IMR-90 (cell line): ENCODE data around the gene CROCC2. TPM values are rescaled to one million over a fixed set of nuclear protein-coding genes. Genes with fewer than 3 reads are reported as not detected.
"Not testable (repeated sequence)": the region's sequence is repeated elsewhere in the genome, so short reads cannot be mapped to it uniquely, and the experiment has no call there.

Experiments used
- ATAC-seq: fragments of 200-7000 bp; cut with Tn5 transposase; 2 replicates; pipeline ENCODE4 v1.9.1; 2020; ENCODE audit warnings: low read depth, mild to moderate bottlenecking, moderate library complexity
- BruUV-seq: library from RNA; stranded (reverse); fragments of 400-500 nt; replicated peaks from 2 replicates; lab custom pipeline; 2021; lab: Mats Ljungman, UMichigan
- CTCF ChIA-PET: fragments of 300-600 bp; formaldehyde crosslinking; extraction: SDS; loops from one replicate; lab custom pipeline; 2021; ENCODE audit warnings: antibody characterized with exemption; lab: Yijun Ruan, JAX
- POLR2A ChIA-PET: fragments of 300-600 bp; sonication (Branson Sonifier 250); formaldehyde crosslinking; loops from one replicate; lab custom pipeline; 2022; ENCODE audit warnings: antibody characterized with exemption; ENCODE audit not compliant: unreplicated experiment; lab: Charles Lee
- DNase-seq: peaks from one replicate; pipeline ENCODE4 v3.0.0; 2013
- H2AFZ ChIP-seq: replicated peaks from 2 replicates; pipeline ENCODE3; 2013; ENCODE audit warnings: low read length, mild to moderate bottlenecking; ENCODE audit not compliant: poor library complexity
- H2AK5ac ChIP-seq: 2 replicates; pipeline ENCODE4 v1.6.1; 2013; ENCODE audit warnings: low read depth, low read length, inconsistent platforms
- H2AK9ac ChIP-seq: replicated peaks from 2 replicates; pipeline ENCODE3; 2013; ENCODE audit warnings: mild to moderate bottlenecking, low read depth, low read length, moderate library complexity; ENCODE audit not compliant: poor library complexity
- H2BK120ac ChIP-seq: 2 replicates; pipeline ENCODE4 v1.6.1; 2013; ENCODE audit warnings: low read depth, low read length, inconsistent platforms
- H2BK15ac ChIP-seq: 3 replicates; pipeline ENCODE4 v1.6.1; 2013; ENCODE audit warnings: low read depth, low read length, inconsistent platforms
- H2BK20ac ChIP-seq: 2 replicates; pipeline ENCODE4 v1.6.1; 2013; ENCODE audit warnings: low read depth, mild to moderate bottlenecking, inconsistent platforms, low read length, moderate library complexity
- H2BK5ac ChIP-seq: 2 replicates; pipeline ENCODE4 v1.6.1; 2013; ENCODE audit warnings: mild to moderate bottlenecking, low read depth, low read length, inconsistent platforms; ENCODE audit not compliant: poor library complexity, severe bottlenecking
- H3K14ac ChIP-seq: replicated peaks from 2 replicates; pipeline ENCODE4 v1.6.1; 2013; ENCODE audit warnings: low read depth, low read length, inconsistent platforms
- H3K18ac ChIP-seq: 2 replicates; pipeline ENCODE4 v1.6.1; 2013; ENCODE audit warnings: low read depth, low read length, control low read depth
- H3K23ac ChIP-seq: 2 replicates; pipeline ENCODE4 v1.6.1; 2013; ENCODE audit warnings: low read depth, low read length, inconsistent platforms
- H3K27ac ChIP-seq: 2 replicates; pipeline ENCODE4 v1.5.1; 2013; ENCODE audit warnings: mild to moderate bottlenecking, control low read depth, low read length; ENCODE audit not compliant: insufficient read depth
- H3K27me3 ChIP-seq: 2 replicates; pipeline ENCODE4 v1.6.1; 2013; ENCODE audit warnings: low read length; ENCODE audit not compliant: control insufficient read depth, insufficient read depth
- H3K36me3 ChIP-seq: 2 replicates; pipeline ENCODE4 v1.6.1; 2013; ENCODE audit warnings: low read length, mixed read lengths; ENCODE audit not compliant: control insufficient read depth, insufficient read depth
- H3K4ac ChIP-seq: 2 replicates; pipeline ENCODE4 v1.6.1; 2013; ENCODE audit warnings: low read depth, low read length, inconsistent platforms
- H3K4me1 ChIP-seq: 2 replicates; pipeline ENCODE4 v1.6.1; 2013; ENCODE audit warnings: low read length, mixed read lengths; ENCODE audit not compliant: control insufficient read depth, insufficient read depth
- H3K4me2 ChIP-seq: 2 replicates; pipeline ENCODE4 v1.6.1; 2013; ENCODE audit warnings: low read depth, mild to moderate bottlenecking, control low read depth, low read length, moderate library complexity
- H3K4me3 ChIP-seq: 2 replicates; pipeline ENCODE4 v1.5.1; 2013; ENCODE audit warnings: low read depth, mild to moderate bottlenecking, control low read depth, low read length, moderate library complexity; ENCODE audit not compliant: insufficient read depth
- H3K56ac ChIP-seq: 2 replicates; pipeline ENCODE4 v1.6.1; 2013; ENCODE audit warnings: low read length, inconsistent platforms; ENCODE audit not compliant: insufficient read depth; ENCODE audit errors: extremely low read depth
- H3K79me1 ChIP-seq, 2 experiments: 2 replicates each; pipeline ENCODE4 v1.6.1; 2013; ENCODE audit warnings: low read length in 2 of 2, inconsistent platforms in 1 of 2, low read depth in 1 of 2
- H3K9ac ChIP-seq: 2 replicates; pipeline ENCODE4 v1.6.1; 2013; ENCODE audit warnings: low read depth, low read length, control low read depth
- H3K9me1 ChIP-seq: 2 replicates; pipeline ENCODE4 v1.6.1; 2013; ENCODE audit warnings: low read length, inconsistent platforms; ENCODE audit not compliant: insufficient read depth
- H3K9me3 ChIP-seq: 2 replicates; pipeline ENCODE4 v1.6.1; 2013; ENCODE audit warnings: low read length; ENCODE audit not compliant: control insufficient read depth, insufficient read depth
- H4K20me1 ChIP-seq: 2 replicates; pipeline ENCODE4 v1.6.1; 2013; ENCODE audit warnings: low read length, inconsistent platforms; ENCODE audit not compliant: insufficient read depth
- H4K5ac ChIP-seq: 2 replicates; pipeline ENCODE4 v1.6.1; 2013; ENCODE audit warnings: mild to moderate bottlenecking, low read depth, low read length, control low read depth
- H4K8ac ChIP-seq, 2 experiments: 2 replicates each; pipeline ENCODE4 v1.6.1; 2013; ENCODE audit warnings: low read depth in 2 of 2, low read length in 2 of 2, control low read depth in 1 of 2, inconsistent platforms in 1 of 2
- H4K91ac ChIP-seq: 2 replicates; pipeline ENCODE4 v1.6.1; 2013; ENCODE audit warnings: low read depth, low read length, inconsistent platforms; ENCODE audit not compliant: insufficient read depth
- CHD1 ChIP-seq: IDR thresholded peaks from 2 replicates; pipeline ENCODE4 v1.6.1; 2012; ENCODE audit warnings: low read depth, low read length, improper control_type of control experiment
- FOS ChIP-seq: fragments of 150-350 bp; IDR thresholded peaks from 2 replicates; pipeline ENCODE4 v1.6.1; 2016; ENCODE audit warnings: low read depth, low read length
- MAFK ChIP-seq: IDR thresholded peaks from 2 replicates; pipeline ENCODE4 v1.6.1; 2012; ENCODE audit warnings: low read depth, low read length, improper control_type of control experiment
- NFE2L2 ChIP-seq: fragments of 150-350 bp; IDR thresholded peaks from 2 replicates; pipeline ENCODE4 v1.6.1; 2016; ENCODE audit warnings: low read depth, mild to moderate bottlenecking, low read length
- POLR2A ChIP-seq: IDR thresholded peaks from 2 replicates; pipeline ENCODE4 v1.6.1; 2012; ENCODE audit warnings: mild to moderate bottlenecking, low read depth, low read length
- WGBS, 2 experiments: methylation state at CpG; one replicate each; pipeline versions ENCODE4 v1.1.5 to v1.1.7; 2013; ENCODE audit warnings: missing lambda C conversion rate in 2 of 2; ENCODE audit not compliant: insufficient read length in 1 of 2; ENCODE audit errors: extremely low coverage in 2 of 2; 5-methylcytosine and 5-hydroxymethylcytosine counted together
- dilution Hi-C: fragments of 300-500 bp; cut with HindIII; formaldehyde crosslinking; loops from one replicate; pipeline ENCODE4 v1.14.3; 2018; ENCODE audit warnings: low sequenced_read_pairs; ENCODE audit not compliant: unreplicated experiment
- in situ Hi-C: fragments of 300-500 bp; cut with MboI; formaldehyde crosslinking; loops from 3 replicates; pipeline ENCODE4 v1.14.3; 2019; ENCODE audit warnings: low sequenced_read_pairs, inconsistent platforms, mixed read lengths
- intact Hi-C: fragments of 100-400 bp; cut with micrococcal nuclease; formaldehyde crosslinking; loops from 2 replicates; pipeline ENCODE4 v1.10.0; 2022
- polyA plus RNA-seq, 3 experiments: library from polyadenylated mRNA; depleted of rRNA; stranded (reverse); fragments of >200 nt; gene quantifications; 2 replicates each; pipeline ENCODE4 v1.2.3, GENCODE V29; 2012; ENCODE audit warnings: low replicate concordance in 1 of 3
- total RNA-seq: library from RNA; depleted of rRNA; stranded (reverse); fragments of >200 nt; gene quantifications from 2 replicates; pipeline ENCODE4 v1.2.3, GENCODE V29; 2012

The CROCC2 gene
- total and polyA plus RNA-seq, 2 of the 4 experiments (the other 2 are of a cell fraction): not detected

- Histone ChIP-seq H2BK120ac (no peak overlapping the region), H2BK15ac (no peak overlapping the region), H3K27me3 (peaks cover 21% of the 10 kb centered on the region), H2AFZ (no peak overlapping the region), H3K4me3 (no peak overlapping the region), H3K23ac (no peak overlapping the region), H4K5ac (no peak overlapping the region), H3K4ac (no peak overlapping the region), H2AK5ac (no peak overlapping the region), H4K91ac (no peak overlapping the region), H4K20me1 (no peaks in the 10 kb centered on the region), H3K4me1 (peaks cover 2% of the 10 kb centered on the region; the same call in 1 of the 2 replicates), H2BK5ac (no peak overlapping the region), H3K9me1 (no peaks in the 10 kb centered on the region), H3K56ac (no peak overlapping the region), H3K14ac (no peak overlapping the region), H4K8ac (no peak overlapping the region), H3K9ac (no peak overlapping the region), H3K27ac (no peak overlapping the region), H3K79me1 (no peaks in the 10 kb centered on the region), H3K36me3 (no peaks in the 10 kb centered on the region), H2AK9ac (no peak overlapping the region), H3K9me3 (peaks cover 7% of the 10 kb centered on the region), H3K18ac (no peak overlapping the region; the same call in 1 of the 2 replicates), H3K4me2 (no peak overlapping the region), H2BK20ac (no peak overlapping the region)
- DNase-seq: peak; percentile 30
- no peak for ATAC-seq
- ChIA-PET CTCF (no interaction called here), POLR2A (no interaction called here)
- intact Hi-C loops: no loop called here
- TF ChIP-seq CHD1 (no peak), FOS (no peak), POLR2A (no peak), MAFK (peak; percentile 27; the same call in 1 of the 2 replicates), NFE2L2 (no peak)
- WGBS, 2 experiments: 83% methylated on average over 4 of the region's 10 CpGs; no CpG with 5 or more reads in 1 of the 2 experiments
- BruUV-seq: no TSS peak
- dilution Hi-C loops: no loop called here
- in situ Hi-C loops: no loop called here
Measured at GRCh38 chr2:240974771-240975572, 68.8 kb downstream of the CROCC2 start.

GRCh38 chr2:240975903-240976302 lies 69.8 kb downstream of the CROCC2 start:
- POLR2A ChIA-PET, H3K23ac ChIP-seq, H2AK9ac ChIP-seq, in situ Hi-C loops, H2AK5ac ChIP-seq, H3K9me3 ChIP-seq, intact Hi-C loops, H2BK20ac ChIP-seq, DNase-seq, H2BK15ac ChIP-seq, H3K36me3 ChIP-seq, H4K91ac ChIP-seq, H3K14ac ChIP-seq, H4K8ac ChIP-seq, H3K18ac ChIP-seq, H3K4me2 ChIP-seq, H3K9ac ChIP-seq, BruUV-seq, H3K4me3 ChIP-seq, ATAC-seq, H3K4me1 ChIP-seq, H2BK120ac ChIP-seq, H3K9me1 ChIP-seq, H3K56ac ChIP-seq, CTCF ChIA-PET, H2BK5ac ChIP-seq, H3K27ac ChIP-seq, H4K20me1 ChIP-seq, dilution Hi-C loops, H3K79me1 ChIP-seq, H2AFZ ChIP-seq, H4K5ac ChIP-seq, H3K4ac ChIP-seq: not testable (repeated sequence)
- WGBS, 2 experiments: 61% methylated on average over 3 of the region's 4 CpGs; no CpG with 5 or more reads in 1 of the 2 experiments
- H3K27me3 ChIP-seq: peaks cover 19% of the 10 kb centered on the region
